T1000 (cell line): ENCODE measurements around the gene PPP2R5C.
"Not testable (repeated sequence)": the region's sequence is repeated elsewhere in the genome, so short reads cannot be mapped to it uniquely, and the experiment has no call there.

ENCODE experiments used
- DNase-seq: peaks from one replicate; lab custom pipeline; 2025; ENCODE audit warnings: mixed read lengths; lab: John Stamatoyannopoulos, UW

PPP2R5C gene

GRCh38 chr14:101727611-101728366 lies 33.7 kb upstream of the PPP2R5C start:
- DNase-seq: no peak

- DNase-seq: no peak
These were observed 33.2 kb upstream of the PPP2R5C start for GRCh38 chr14:101728367-101728742.

DNA sequence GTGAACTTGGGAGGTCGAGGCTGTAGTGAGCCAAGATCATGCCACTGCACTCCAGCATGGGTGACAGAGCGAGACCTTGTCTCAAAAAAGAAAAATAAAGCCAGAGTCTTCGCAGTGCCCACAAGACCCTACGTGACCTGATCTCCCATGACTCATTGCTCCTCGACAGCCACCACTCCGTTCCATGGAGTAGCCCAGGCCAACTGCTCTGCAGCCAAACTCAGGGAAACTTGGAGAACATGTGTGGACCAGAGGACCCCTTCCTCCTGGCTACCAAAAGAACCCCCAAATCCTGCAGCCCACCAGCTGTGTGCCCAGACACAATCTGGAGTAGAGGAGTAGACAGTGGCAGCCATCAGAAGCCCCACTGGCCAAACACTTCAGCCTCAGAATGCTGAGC lies 32.1 kb upstream of the PPP2R5C start:
- no peak for DNase-seq

GRCh38 chr14:101730157-101730556 lies 31.4 kb upstream of the PPP2R5C start:
- DNase-seq: not testable (repeated sequence)

DNA sequence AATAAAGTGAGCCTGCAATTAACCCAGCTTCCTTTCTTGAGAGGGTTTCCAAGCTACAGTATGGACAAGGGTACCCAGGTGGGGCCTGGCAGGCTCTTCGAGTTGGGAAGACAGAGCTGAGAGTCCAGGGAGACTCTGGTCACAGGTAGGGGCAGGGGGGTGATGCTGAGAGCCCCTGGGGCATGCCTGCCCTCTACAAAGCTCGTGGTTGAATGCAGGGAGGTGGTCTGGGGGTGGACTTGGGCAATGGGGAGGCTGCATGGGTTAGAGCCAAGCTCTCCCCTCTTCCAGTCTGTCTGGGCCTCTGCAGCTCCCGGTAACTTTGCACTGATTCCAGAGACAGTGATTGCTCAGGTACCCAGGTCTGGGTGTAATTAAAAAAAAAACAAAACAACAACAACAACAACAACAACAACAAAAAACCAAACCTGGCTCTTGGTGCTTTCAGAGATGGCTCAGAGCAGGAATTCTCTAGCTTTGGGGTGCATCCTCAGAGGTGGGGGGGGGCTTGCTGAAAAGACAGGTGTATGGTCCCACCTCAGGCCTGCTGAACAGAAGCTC lies 30.8 kb upstream of the PPP2R5C start:
- DNase-seq: no peak

GRCh38 chr14:101731187-101732080 lies 30.1 kb upstream of the PPP2R5C start:
- peak; percentile 26 for DNase-seq

DNA sequence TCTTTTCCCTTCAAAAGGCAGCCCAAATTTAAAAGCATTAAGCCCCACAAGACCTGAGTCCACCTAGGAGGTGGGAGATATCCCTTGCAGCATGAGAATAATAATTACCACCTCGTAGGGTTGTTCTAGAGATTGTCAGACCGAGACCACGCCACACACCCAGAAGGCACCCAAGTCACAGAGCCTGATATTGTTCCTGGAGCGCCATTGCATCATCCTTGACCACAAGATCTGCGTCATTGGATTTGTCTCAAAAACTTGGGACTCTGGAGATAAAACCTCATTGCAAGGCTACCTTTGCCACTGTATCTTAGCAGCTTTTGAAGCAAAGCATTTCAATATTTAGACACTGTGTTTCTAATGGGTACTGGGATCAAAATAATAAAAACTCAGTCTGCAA lies 29.4 kb upstream of the PPP2R5C start:
- no peak for DNase-seq

DNA sequence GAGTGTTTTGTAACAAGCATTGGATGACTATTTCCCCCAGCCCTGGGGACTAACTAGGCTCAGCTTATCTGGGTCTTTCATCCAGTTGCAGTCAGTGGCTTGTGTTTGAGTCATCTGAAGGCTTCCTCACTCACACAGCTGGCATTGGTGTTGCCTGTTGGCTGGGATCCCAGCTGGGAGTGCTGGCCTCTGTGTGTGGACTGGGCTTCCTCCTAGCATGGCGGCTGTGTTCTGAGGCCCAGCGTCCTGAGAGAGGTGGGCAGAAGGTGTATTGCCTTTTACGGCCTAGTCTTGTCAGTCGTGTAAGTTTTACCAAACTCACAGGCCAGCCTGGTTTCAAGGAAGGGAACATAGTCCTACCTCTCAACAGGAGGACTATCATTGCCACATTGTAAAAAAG lies 28.3 kb upstream of the PPP2R5C start:
- DNase-seq: peak; percentile 27

DNA sequence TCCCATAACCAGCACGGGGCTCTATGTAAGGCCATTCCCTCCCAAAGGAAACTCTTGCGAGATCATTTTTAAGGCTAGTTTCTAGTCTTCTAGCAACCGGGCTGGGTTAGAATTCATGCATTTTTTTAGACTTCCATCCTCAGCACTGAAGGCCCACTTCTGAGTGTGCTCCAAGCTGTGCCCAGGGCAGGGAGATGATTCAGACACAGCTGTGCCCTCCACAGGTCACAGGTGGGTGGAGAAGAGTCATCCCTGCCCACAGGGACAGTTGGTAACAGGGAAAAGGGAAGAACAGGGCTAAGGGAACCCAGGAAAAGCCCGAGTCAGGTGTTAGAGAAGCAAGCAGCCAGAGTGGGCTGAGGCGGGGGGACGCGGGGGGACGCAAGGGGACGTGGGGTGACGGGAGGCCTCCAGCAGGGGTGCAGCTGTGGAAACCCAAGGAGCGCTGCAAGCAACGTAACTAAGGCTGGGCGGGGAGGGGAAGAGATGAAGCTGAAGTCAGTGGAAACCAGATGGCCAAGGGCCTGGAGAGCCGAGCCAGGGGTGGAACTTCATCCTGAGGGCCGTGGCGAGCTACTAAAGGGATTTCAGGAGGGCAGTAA lies 27.2 kb upstream of the PPP2R5C start:
- DNase-seq: no peak

GRCh38 chr14:101735453-101735852 lies 26.1 kb upstream of the PPP2R5C start:
- no peak for DNase-seq

DNA sequence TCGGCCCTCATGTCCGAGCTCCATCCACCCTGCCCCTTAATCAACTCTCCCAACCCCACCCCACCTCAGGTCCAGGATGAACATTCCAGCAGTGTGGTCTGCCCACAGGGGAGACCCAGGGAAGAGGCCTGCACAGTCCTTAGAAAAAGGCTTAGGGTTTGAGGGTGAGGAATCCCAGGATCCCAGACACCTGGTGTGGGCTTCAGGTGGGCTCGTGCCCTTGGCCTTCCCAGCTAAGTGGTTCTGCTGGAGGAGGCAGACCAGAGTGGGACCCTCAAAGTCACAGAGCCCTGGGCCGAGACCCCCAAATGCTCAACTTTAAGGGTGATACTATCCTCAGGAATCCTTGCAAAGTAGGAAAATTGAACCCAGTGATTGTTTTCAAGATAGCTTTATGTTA lies 25.4 kb upstream of the PPP2R5C start:
- DNase-seq: no peak

DNA sequence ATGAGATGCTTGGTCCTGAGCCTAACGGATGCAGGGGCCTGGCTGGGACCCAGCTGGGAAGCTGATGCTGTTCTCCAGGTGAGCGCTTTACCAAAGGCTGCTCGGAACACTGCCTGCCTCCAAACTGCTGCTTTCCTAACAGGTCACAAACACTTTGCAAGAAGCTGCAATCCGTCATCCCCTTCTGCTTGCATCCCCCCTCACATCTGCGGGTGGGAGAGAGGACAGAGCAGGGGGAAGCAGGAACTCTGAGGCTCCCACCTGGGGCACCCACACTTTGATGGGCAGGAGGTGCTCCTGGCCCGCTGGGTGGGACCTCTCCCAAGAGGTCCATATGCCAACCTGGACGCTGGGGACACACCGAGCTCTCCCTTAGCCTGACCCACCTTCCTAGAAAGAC lies 24.9 kb upstream of the PPP2R5C start:
- DNase-seq: no peak

GRCh38 chr14:101737414-101738339 lies 23.8 kb upstream of the PPP2R5C start:
- no peak for DNase-seq

- DNase-seq: no peak
These were observed 22.7 kb upstream of the PPP2R5C start for GRCh38 chr14:101738703-101739320.

- no peak for DNase-seq
These were observed 21.9 kb upstream of the PPP2R5C start for GRCh38 chr14:101739446-101740141.

- no peak for DNase-seq
These were observed 20.5 kb upstream of the PPP2R5C start for GRCh38 chr14:101740981-101741380.

DNA sequence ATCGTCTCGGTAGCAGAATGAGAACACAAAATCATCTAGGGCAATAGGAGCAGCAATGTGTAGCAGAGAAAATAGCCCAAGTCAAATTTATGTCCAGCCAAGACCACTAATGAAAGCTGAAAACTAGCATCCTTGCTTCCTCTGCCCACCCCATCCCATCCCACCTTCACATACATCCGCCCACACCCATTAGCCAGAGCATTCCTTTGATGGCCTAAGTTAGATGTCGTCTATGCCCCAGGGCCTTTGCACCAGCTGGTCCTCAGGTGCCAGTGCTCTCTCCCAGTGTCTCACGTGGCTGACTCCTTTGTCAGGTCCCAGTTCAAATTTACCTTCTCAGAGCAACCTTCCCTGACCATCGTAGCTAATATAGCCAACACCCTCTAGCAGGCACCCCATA lies 17.8 kb upstream of the PPP2R5C start:
- no peak for DNase-seq

DNA sequence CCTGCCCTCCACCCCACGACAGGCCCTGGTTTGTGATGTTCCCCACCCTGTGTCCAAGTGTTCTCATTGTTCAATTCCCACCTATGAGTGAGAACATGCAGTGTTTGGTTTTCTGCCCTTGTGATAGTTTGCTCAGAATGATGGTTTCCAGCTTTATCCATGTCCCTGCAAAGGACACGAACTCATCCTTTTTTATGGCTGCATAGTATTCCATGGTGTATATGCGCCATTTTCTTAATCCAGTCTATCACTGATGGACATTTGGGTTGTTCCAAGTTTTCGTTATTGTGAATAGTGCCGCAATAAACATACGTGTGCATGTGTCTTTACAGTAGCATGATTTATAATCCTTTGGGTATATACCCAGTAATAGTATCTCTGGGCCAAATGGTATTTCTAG lies 17.1 kb upstream of the PPP2R5C start:
- DNase-seq: not testable (repeated sequence)

- DNase-seq: not testable (repeated sequence)
These were observed 11.8 kb upstream of the PPP2R5C start for GRCh38 chr14:101749756-101750155.

DNA sequence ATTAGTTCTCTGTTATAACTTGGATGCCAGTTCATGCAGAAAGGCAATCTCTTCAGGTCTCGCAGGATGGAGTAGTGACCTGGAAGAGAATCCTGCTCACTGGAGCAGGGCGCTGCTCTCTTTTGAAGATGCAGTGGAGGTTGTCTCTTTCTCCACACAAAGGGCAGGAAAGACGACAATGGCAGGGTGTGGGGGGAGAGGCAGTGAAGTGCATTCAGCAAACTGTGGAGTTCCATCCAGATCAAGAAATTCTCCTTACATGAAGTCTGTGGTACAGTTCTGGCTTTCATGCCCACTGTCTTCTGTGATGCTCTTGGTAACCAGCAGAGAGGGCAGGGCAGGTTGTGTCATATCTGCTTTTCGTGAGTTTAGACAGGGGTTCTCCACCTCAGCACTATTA lies 6.6 kb upstream of the PPP2R5C start:
- DNase-seq: no peak
